A549 (cell line): ENCODE measurements around the gene MLXIPL.

Experiments used
- CEBPB ChIP-seq, 2 experiments: fragments of >200 bp in 1 of 2; sonication (Bioruptor Twin) in 1 of 2; formaldehyde crosslinking in 1 of 2; IDR thresholded peaks; 2 replicates each; pipeline ENCODE4 v1.6.1; 2012 to 2016
- FOSL2 ChIP-seq, 2 experiments: fragments of 450-650 bp in 1 of 2; fragments of >200 bp in 1 of 2; sonication (Bioruptor Twin) in 1 of 2; formaldehyde crosslinking; IDR thresholded peaks; 2 replicates each; pipeline versions ENCODE4 v1.5.0 to v1.6.1; 2016 to 2020; ENCODE audit warnings: mild to moderate bottlenecking in 1 of 2, moderate library complexity in 1 of 2
- HOXA7 ChIP-seq: fragments of 250-450 bp; sonication (Bioruptor Pico); IDR thresholded peaks from 2 replicates; pipeline ENCODE4 v1.5.0; 2020; ENCODE audit warnings: mild to moderate bottlenecking, moderate library complexity
- MAZ ChIP-seq: fragments of 150-350 bp; IDR thresholded peaks from 2 replicates; pipeline ENCODE4 v1.6.1; 2014; ENCODE audit warnings: antibody characterized with exemption, low read depth, low read length, borderline replicate concordance
- PBX3 ChIP-seq: IDR thresholded peaks from 2 replicates; pipeline ENCODE4 v1.6.1; 2012
- PHF8 ChIP-seq: fragments of 200-600 bp; sonication (generic); IDR thresholded peaks from 2 replicates; pipeline ENCODE4 v1.6.1; 2016; ENCODE audit warnings: low read depth, mild to moderate bottlenecking, antibody characterized with exemption, moderate library complexity, borderline replicate concordance
- POLR2A ChIP-seq: IDR thresholded peaks from 2 replicates; pipeline ENCODE4 v1.6.1; 2012; ENCODE audit warnings: mild to moderate bottlenecking, low read length
- POLR2AphosphoS2 ChIP-seq: conservative IDR thresholded peaks from 2 replicates; pipeline ENCODE4 v1.6.1; 2012; ENCODE audit warnings: low read length, improper control_type of control experiment, inconsistent platforms
- SMC3 ChIP-seq: fragments of >200 bp; sonication (Bioruptor Twin); formaldehyde crosslinking; IDR thresholded peaks from 3 replicates; pipeline ENCODE4 v1.6.1; 2018; ENCODE audit warnings: inconsistent platforms
- TF ChIP-seq, protein P1 (sequence below): fragments of >200 bp; sonication (Bioruptor Twin); formaldehyde crosslinking; IDR thresholded peaks from 3 replicates; pipeline ENCODE4 v1.5.1; 2016
- TF ChIP-seq, protein P2 (sequence below): fragments of 200-600 bp; sonication (generic); IDR thresholded peaks from 2 replicates; pipeline ENCODE4 v1.6.1; 2016; ENCODE audit warnings: antibody characterized with exemption, mild to moderate bottlenecking, moderate library complexity
- TF ChIP-seq, protein P3 (sequence below): IDR thresholded peaks from 2 replicates; pipeline ENCODE4 v1.6.1; 2012

DNA sequence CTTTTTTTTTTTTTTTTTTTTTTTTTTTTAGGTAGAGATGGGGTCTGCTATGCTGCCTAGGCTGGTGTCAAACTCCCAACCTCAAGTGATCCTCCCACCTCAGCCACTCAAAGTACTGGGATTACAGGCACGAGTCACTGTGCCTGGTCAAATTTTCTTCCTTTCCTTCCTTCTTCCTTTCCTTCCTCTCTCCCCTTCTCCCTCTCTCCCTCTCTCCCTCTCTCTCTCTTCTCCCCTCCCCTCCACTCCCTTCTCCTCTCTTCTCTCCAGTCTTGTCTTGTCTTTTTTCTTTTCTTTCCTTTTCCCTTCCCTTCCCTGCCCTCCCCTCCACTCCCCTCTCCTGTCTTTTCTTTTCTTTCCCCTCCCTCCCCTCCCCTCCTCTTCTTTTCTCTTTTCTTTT lies 7.2 kb upstream of the MLXIPL start:
- TF ChIP-seq, protein P1, sequence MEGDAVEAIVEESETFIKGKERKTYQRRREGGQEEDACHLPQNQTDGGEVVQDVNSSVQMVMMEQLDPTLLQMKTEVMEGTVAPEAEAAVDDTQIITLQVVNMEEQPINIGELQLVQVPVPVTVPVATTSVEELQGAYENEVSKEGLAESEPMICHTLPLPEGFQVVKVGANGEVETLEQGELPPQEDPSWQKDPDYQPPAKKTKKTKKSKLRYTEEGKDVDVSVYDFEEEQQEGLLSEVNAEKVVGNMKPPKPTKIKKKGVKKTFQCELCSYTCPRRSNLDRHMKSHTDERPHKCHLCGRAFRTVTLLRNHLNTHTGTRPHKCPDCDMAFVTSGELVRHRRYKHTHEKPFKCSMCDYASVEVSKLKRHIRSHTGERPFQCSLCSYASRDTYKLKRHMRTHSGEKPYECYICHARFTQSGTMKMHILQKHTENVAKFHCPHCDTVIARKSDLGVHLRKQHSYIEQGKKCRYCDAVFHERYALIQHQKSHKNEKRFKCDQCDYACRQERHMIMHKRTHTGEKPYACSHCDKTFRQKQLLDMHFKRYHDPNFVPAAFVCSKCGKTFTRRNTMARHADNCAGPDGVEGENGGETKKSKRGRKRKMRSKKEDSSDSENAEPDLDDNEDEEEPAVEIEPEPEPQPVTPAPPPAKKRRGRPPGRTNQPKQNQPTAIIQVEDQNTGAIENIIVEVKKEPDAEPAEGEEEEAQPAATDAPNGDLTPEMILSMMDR = no peak
- TF ChIP-seq CEBPB (IDR thresholded peaks at IDR 0.05) = no peak
- no peak for TF ChIP-seq POLR2A
- no peak for TF ChIP-seq POLR2AphosphoS2
- no peak for TF ChIP-seq PHF8
- TF ChIP-seq, protein P2, sequence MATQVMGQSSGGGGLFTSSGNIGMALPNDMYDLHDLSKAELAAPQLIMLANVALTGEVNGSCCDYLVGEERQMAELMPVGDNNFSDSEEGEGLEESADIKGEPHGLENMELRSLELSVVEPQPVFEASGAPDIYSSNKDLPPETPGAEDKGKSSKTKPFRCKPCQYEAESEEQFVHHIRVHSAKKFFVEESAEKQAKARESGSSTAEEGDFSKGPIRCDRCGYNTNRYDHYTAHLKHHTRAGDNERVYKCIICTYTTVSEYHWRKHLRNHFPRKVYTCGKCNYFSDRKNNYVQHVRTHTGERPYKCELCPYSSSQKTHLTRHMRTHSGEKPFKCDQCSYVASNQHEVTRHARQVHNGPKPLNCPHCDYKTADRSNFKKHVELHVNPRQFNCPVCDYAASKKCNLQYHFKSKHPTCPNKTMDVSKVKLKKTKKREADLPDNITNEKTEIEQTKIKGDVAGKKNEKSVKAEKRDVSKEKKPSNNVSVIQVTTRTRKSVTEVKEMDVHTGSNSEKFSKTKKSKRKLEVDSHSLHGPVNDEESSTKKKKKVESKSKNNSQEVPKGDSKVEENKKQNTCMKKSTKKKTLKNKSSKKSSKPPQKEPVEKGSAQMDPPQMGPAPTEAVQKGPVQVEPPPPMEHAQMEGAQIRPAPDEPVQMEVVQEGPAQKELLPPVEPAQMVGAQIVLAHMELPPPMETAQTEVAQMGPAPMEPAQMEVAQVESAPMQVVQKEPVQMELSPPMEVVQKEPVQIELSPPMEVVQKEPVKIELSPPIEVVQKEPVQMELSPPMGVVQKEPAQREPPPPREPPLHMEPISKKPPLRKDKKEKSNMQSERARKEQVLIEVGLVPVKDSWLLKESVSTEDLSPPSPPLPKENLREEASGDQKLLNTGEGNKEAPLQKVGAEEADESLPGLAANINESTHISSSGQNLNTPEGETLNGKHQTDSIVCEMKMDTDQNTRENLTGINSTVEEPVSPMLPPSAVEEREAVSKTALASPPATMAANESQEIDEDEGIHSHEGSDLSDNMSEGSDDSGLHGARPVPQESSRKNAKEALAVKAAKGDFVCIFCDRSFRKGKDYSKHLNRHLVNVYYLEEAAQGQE = no peak
- no peak for TF ChIP-seq PBX3
- no peak for TF ChIP-seq HOXA7 (CRISPR knock-in tag)
- TF ChIP-seq SMC3 = no peak
- TF ChIP-seq MAZ = no peak
- TF ChIP-seq, protein P3, sequence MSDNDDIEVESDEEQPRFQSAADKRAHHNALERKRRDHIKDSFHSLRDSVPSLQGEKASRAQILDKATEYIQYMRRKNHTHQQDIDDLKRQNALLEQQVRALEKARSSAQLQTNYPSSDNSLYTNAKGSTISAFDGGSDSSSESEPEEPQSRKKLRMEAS = no peak
- TF ChIP-seq FOSL2 (IDR thresholded peaks at IDR 0.05) = no peak
- no peak for TF ChIP-seq FOSL2 (CRISPR knock-in tag; IDR thresholded peaks at IDR 0.05)
